Stimulated activated CD4-positive, alpha-beta T cell treated with anti-CD3 and anti-CD28 coated beads, Interleukin-4, amount 100 ng/mL, for 24 hours (primary cell): ENCODE data around the gene TPM4.
A peak's percentile ranks its signal among the peaks of the same experiment; 100 is the strongest.

Experiments used
- DNase-seq: peaks from one replicate; pipeline ENCODE4 v3.0.0-alpha.2; 2020

Gene TPM4

GRCh38 chr19:16042533-16043085, 33.7 kb upstream of the TPM4 start:
- no peak for DNase-seq

- no peak for DNase-seq
Observed at GRCh38 chr19:16043156-16043757, 33.0 kb upstream of the TPM4 start.

GRCh38 chr19:16044746-16045145, 31.5 kb upstream of the TPM4 start:
- DNase-seq: no peak

GRCh38 chr19:16045171-16045570, 31.1 kb upstream of the TPM4 start:
- DNase-seq: no peak

- no peak for DNase-seq
Observed at GRCh38 chr19:16045893-16046292, 30.4 kb upstream of the TPM4 start.

- no peak for DNase-seq
Observed at GRCh38 chr19:16048583-16048982, 27.7 kb upstream of the TPM4 start.

GRCh38 chr19:16051254-16052025, 24.9 kb upstream of the TPM4 start:
- peak; percentile 43 for DNase-seq

GRCh38 chr19:16052353-16052752, 23.9 kb upstream of the TPM4 start:
- DNase-seq: no peak

- DNase-seq: no peak
Observed at GRCh38 chr19:16057062-16057461, 19.2 kb upstream of the TPM4 start.

- DNase-seq: no peak
Observed at GRCh38 chr19:16060294-16060693, 16.0 kb upstream of the TPM4 start.

GRCh38 chr19:16061943-16062342, 14.4 kb upstream of the TPM4 start:
- no peak for DNase-seq

GRCh38 chr19:16062789-16063188, 13.5 kb upstream of the TPM4 start:
- peak; percentile 74 for DNase-seq

GRCh38 chr19:16064209-16064889, 11.9 kb upstream of the TPM4 start:
- no peak for DNase-seq

- peak; percentile 65 for DNase-seq
Observed at GRCh38 chr19:16066611-16067104, 9.6 kb upstream of the TPM4 start.

GRCh38 chr19:16067205-16067938, 8.9 kb upstream of the TPM4 start:
- DNase-seq: no peak

- DNase-seq: no peak
Observed at GRCh38 chr19:16068696-16069259, 7.5 kb upstream of the TPM4 start.

- DNase-seq: no peak
Observed at GRCh38 chr19:16069813-16070365, 6.4 kb upstream of the TPM4 start.

- DNase-seq: peak; percentile 84
Observed at GRCh38 chr19:16070366-16070990, 5.8 kb upstream of the TPM4 start.

GRCh38 chr19:16071072-16071691, 5.1 kb upstream of the TPM4 start:
- DNase-seq: no peak

GRCh38 chr19:16073481-16073880, 2.8 kb upstream of the TPM4 start:
- no peak for DNase-seq

- no peak for DNase-seq
Observed at GRCh38 chr19:16073988-16074387, 2.3 kb upstream of the TPM4 start.
